SK-N-SH (cell line): ENCODE data around the gene PLEKHA4. TPM values are rescaled to one million over a fixed set of nuclear protein-coding genes. Genes with fewer than 3 reads are reported as not detected.

ENCODE experiments used
- CTCF ChIA-PET: fragments of 300-600, 350-600 bp; formaldehyde crosslinking; extraction: SDS; loops from one replicate; lab custom pipeline; 2021; lab: Yijun Ruan, JAX
- POLR2A ChIA-PET: fragments of 350-600 bp; sonication (Branson Sonifier 250); formaldehyde crosslinking; extraction: SDS; loops from one replicate; lab custom pipeline; 2020; ENCODE audit warnings: antibody characterized with exemption, inconsistent platforms; lab: Yijun Ruan, JAX
- DNase-seq: peaks from one replicate; pipeline ENCODE4 v3.0.0; 2012
- H2AFZ ChIP-seq: fragments of 200-600 bp; sonication (generic); 2 replicates; pipeline ENCODE4 v1.8.1; 2016; ENCODE audit warnings: antibody characterized with exemption, mild to moderate bottlenecking, low read depth
- H3F3A ChIP-seq: fragments of 200-600 bp; sonication (generic); replicated peaks from 2 replicates; pipeline ENCODE3; 2016; ENCODE audit warnings: antibody characterized with exemption, mild to moderate bottlenecking; ENCODE audit not compliant: insufficient read depth
- H3K27ac ChIP-seq, 2 experiments: fragments of 200-500 bp in 1 of 2; fragments of 200-600 bp in 1 of 2; sonication (Bioruptor generic) in 1 of 2; sonication (generic), shearing (Covaris generic) in 1 of 2; 2 replicates each; pipeline versions ENCODE4 v1.5.1 to v1.6.1; 2014 to 2016; ENCODE audit warnings: low read depth in 2 of 2, inconsistent platforms in 1 of 2, low read length in 1 of 2, mild to moderate bottlenecking in 1 of 2, mixed read lengths in 1 of 2
- H3K27me3 ChIP-seq: fragments of 200-600 bp; sonication (generic), shearing (Covaris generic); 2 replicates; pipeline ENCODE4 v1.6.1; 2016; ENCODE audit warnings: mixed run types; ENCODE audit not compliant: insufficient read depth
- H3K36me3 ChIP-seq, 2 experiments: fragments of 200-500 bp in 1 of 2; fragments of 200-600 bp in 1 of 2; sonication (Bioruptor generic) in 1 of 2; sonication (generic) in 1 of 2; replicated peaks in 1 of 2; 2 replicates each; pipeline versions ENCODE3 to v1.5.1; 2014 to 2016; ENCODE audit warnings: low read length in 1 of 2, mild to moderate bottlenecking in 1 of 2; ENCODE audit not compliant: insufficient read depth in 2 of 2, control insufficient read depth in 1 of 2
- H3K4me1 ChIP-seq, 2 experiments: fragments of 200-500 bp in 1 of 2; fragments of 200-600 bp in 1 of 2; sonication (Bioruptor generic) in 1 of 2; sonication (generic), shearing (Covaris generic) in 1 of 2; 2 replicates each; pipeline versions ENCODE4 v1.5.1 to v1.6.1; 2014 to 2016; ENCODE audit warnings: low read depth in 1 of 2, low read length in 1 of 2, mixed run types in 1 of 2; ENCODE audit not compliant: insufficient read depth in 2 of 2, control insufficient read depth in 1 of 2
- H3K4me2 ChIP-seq: fragments of 200-600 bp; sonication (generic), shearing (Covaris generic); 2 replicates; pipeline ENCODE4 v1.6.1; 2017; ENCODE audit warnings: mixed run types
- H3K4me3 ChIP-seq, 2 experiments: fragments of 200-500 bp in 1 of 2; fragments of 200-600 bp in 1 of 2; sonication (Bioruptor generic) in 1 of 2; sonication (generic), shearing (Covaris generic) in 1 of 2; 2 replicates each; pipeline versions ENCODE4 v1.5.1 to v1.8.1; 2014 to 2016; ENCODE audit warnings: low read depth in 2 of 2, inconsistent platforms in 1 of 2, low read length in 1 of 2, mild to moderate bottlenecking in 1 of 2, mixed read lengths in 1 of 2, moderate library complexity in 1 of 2
- H3K79me2 ChIP-seq: fragments of 200-600 bp; sonication (generic); 2 replicates; pipeline ENCODE4 v1.8.1; 2017; ENCODE audit warnings: mild to moderate bottlenecking; ENCODE audit not compliant: insufficient read depth
- H3K9ac ChIP-seq: fragments of 200-600 bp; sonication (generic); 2 replicates; pipeline ENCODE4 v1.6.1; 2017; ENCODE audit warnings: mixed run types
- H3K9me2 ChIP-seq: fragments of 200-600 bp; sonication (generic); 2 replicates; pipeline ENCODE4 v1.6.1; 2017; ENCODE audit warnings: mixed run types
- H3K9me3 ChIP-seq: fragments of 200-600 bp; sonication (generic); 2 replicates; pipeline ENCODE4 v1.6.1; 2017; ENCODE audit warnings: mixed run types, mild to moderate bottlenecking, moderate library complexity
- H4K20me1 ChIP-seq: fragments of 200-600 bp; sonication (generic); 2 replicates; pipeline ENCODE4 v1.6.1; 2017; ENCODE audit warnings: mild to moderate bottlenecking, mixed run types; ENCODE audit not compliant: insufficient read depth
- CHD2 ChIP-seq: fragments of 150-350 bp; IDR thresholded peaks from 2 replicates; pipeline ENCODE4 v1.6.1; 2018; ENCODE audit warnings: low read length; ENCODE audit not compliant: partially characterized antibody
- ELF1 ChIP-seq: IDR thresholded peaks from 2 replicates; pipeline ENCODE4 v1.4.0; 2012
- EP300 ChIP-seq, 2 experiments: IDR thresholded peaks; 2 replicates each; pipeline versions ENCODE4 v1.4.0 to v1.6.1; 2012; ENCODE audit warnings: borderline replicate concordance in 1 of 2, low read depth in 1 of 2, low read length in 1 of 2
- FOXJ3 ChIP-seq: sonication (generic); formaldehyde crosslinking; IDR thresholded peaks from 2 replicates; pipeline ENCODE4 v1.5.1; 2020; ENCODE audit warnings: mild to moderate bottlenecking, missing genetic modification reagents
- FOXM1 ChIP-seq: IDR thresholded peaks from 2 replicates; pipeline ENCODE4 v1.4.0; 2012; ENCODE audit warnings: low read depth, mild to moderate bottlenecking
- GABPA ChIP-seq: IDR thresholded peaks from 2 replicates; pipeline ENCODE4 v1.4.0; 2012; ENCODE audit warnings: low read depth, mild to moderate bottlenecking
- GATA2 ChIP-seq: sonication (generic); formaldehyde crosslinking; IDR thresholded peaks from 2 replicates; pipeline ENCODE4 v1.5.0; 2020; ENCODE audit warnings: mild to moderate bottlenecking, missing genetic modification reagents
- JUND ChIP-seq: IDR thresholded peaks from 2 replicates; pipeline ENCODE4 v1.4.0; 2012
- MXI1 ChIP-seq: IDR thresholded peaks from 2 replicates; pipeline ENCODE4 v1.6.1; 2012; ENCODE audit warnings: mild to moderate bottlenecking, low read depth, low read length, improper control_type of control experiment
- NFIC ChIP-seq: IDR thresholded peaks from 2 replicates; pipeline ENCODE4 v1.4.0; 2012; ENCODE audit warnings: borderline replicate concordance
- NRF1 ChIP-seq: IDR thresholded peaks from 2 replicates; pipeline ENCODE4 v1.6.1; 2012; ENCODE audit warnings: low read depth, mild to moderate bottlenecking, low read length
- PBX3 ChIP-seq: IDR thresholded peaks from 2 replicates; pipeline ENCODE4; 2012
- POLR2AphosphoS5 ChIP-seq: IDR thresholded peaks from 2 replicates; pipeline ENCODE4 v1.6.1; 2012; ENCODE audit warnings: low read depth, low read length
- RAD21 ChIP-seq: IDR thresholded peaks from 2 replicates; pipeline ENCODE4 v1.6.1; 2012; ENCODE audit warnings: mild to moderate bottlenecking, low read length
- RCOR1 ChIP-seq: fragments of 150-350 bp; IDR thresholded peaks from 2 replicates; pipeline ENCODE4 v1.6.1; 2017; ENCODE audit warnings: antibody characterized with exemption, low read length
- RFX5 ChIP-seq: IDR thresholded peaks from 2 replicates; pipeline ENCODE4 v1.6.1; 2012; ENCODE audit warnings: mild to moderate bottlenecking, improper control_type of control experiment, low read length
- RXRA ChIP-seq: IDR thresholded peaks from 2 replicates; pipeline ENCODE4 v1.4.0; 2012; ENCODE audit warnings: low read depth, mild to moderate bottlenecking, borderline replicate concordance
- SIN3A ChIP-seq: IDR thresholded peaks from 2 replicates; pipeline ENCODE4 v1.6.1; 2012; ENCODE audit warnings: low read depth, mild to moderate bottlenecking, low read length, moderate library complexity, borderline replicate concordance
- SMC3 ChIP-seq: IDR thresholded peaks from 2 replicates; pipeline ENCODE4 v1.6.1; 2012; ENCODE audit warnings: low read depth, low read length, improper control_type of control experiment
- TCF12 ChIP-seq: IDR thresholded peaks from 2 replicates; pipeline ENCODE4 v1.4.0; 2012
- YY1 ChIP-seq: IDR thresholded peaks from 2 replicates; pipeline ENCODE4 v1.4.0; 2012; ENCODE audit warnings: low read depth, mild to moderate bottlenecking
- WGBS: methylation state at CpG from one replicate; pipeline ENCODE4 v1.1.6; 2017; ENCODE audit warnings: low lambda C conversion rate; 5-methylcytosine and 5-hydroxymethylcytosine counted together
- polyA plus RNA-seq, 3 experiments: library from polyadenylated mRNA; depleted of rRNA; stranded (reverse); fragments of >200 nt; gene quantifications; 2 replicates each; pipeline ENCODE4 v1.2.3, GENCODE V29; 2012
- TF ChIP-seq, protein P1 (sequence below): IDR thresholded peaks from 2 replicates; pipeline ENCODE4 v1.6.1; 2012; ENCODE audit warnings: mild to moderate bottlenecking, low read depth, low read length, moderate library complexity

PLEKHA4 gene
- polyA plus RNA-seq, 1 of the 3 experiments (the other 2 are of a cell fraction) = 5.6 TPM

GRCh38 chr19:48795685-48796070 is 72.7 kb downstream of the PLEKHA4 start:
- Histone ChIP-seq H3K27me3 (no peaks in the 10 kb centered on the region), H3K36me3 (no peaks in the 10 kb centered on the region), H3K4me3 (no peak overlapping the region), H3K4me1 (peaks cover 5% of the 10 kb centered on the region in 2 experiments; a peak in 1 of 4 replicates), H4K20me1 (no peaks in the 10 kb centered on the region), H3K9me2 (no peaks in the 10 kb centered on the region), H3K9ac (no peak overlapping the region), H3K4me2 (no peak overlapping the region), H2AFZ (peak overlapping the region; percentile 10; the same call in 1 of the 2 replicates), H3K9me3 (no peaks in the 10 kb centered on the region), H3K79me2 (no peaks in the 10 kb centered on the region), H3F3A (peaks cover 5% of the 10 kb centered on the region), H3K27ac (peak overlapping the region; percentile 12 to 56; a peak in 3 of 4 replicates)
- DNase-seq = no peak
- ChIA-PET CTCF (interaction anchor here (0.7 to 20.7 kb wide), 23 partner anchors 8 to 263 kb away, joined by 3 to 457 read pairs (median 6); partner anchors contain the start of genes CA11, FTL, HSD17B14 and IZUMO1), POLR2A (interaction anchor here (0.6 to 1.6 kb wide), 9 partner anchors 11 to 177 kb away, joined by 3 to 10 read pairs (median 4); partner anchors contain the start of genes BCAT2, RPL18 and SPHK2)
- 65% methylated on average over 2 of the region's 2 CpGs for whole genome bisulfite sequencing
- TF ChIP-seq FOXM1 = no peak
- TF ChIP-seq PBX3 = no peak; the same call in 1 of the 2 replicates
- TF ChIP-seq MXI1 = peak; percentile 10; the same call in 1 of the 2 replicates
- TF ChIP-seq SIN3A = no peak

GRCh38 chr19:48795055-48795684 is 73.2 kb downstream of the PLEKHA4 start:
- no peaks in the 10 kb centered on the region for H3K9me2 ChIP-seq
- ChIA-PET CTCF (interaction anchor here (0.7 to 20.7 kb wide), 23 partner anchors 8 to 263 kb away, joined by 3 to 457 read pairs (median 6); partner anchors contain the start of genes CA11, FTL, HSD17B14 and IZUMO1), POLR2A (interaction anchor here (0.7 to 1.6 kb wide), 8 partner anchors 12 to 176 kb away, joined by 3 to 10 read pairs (median 4); partner anchors contain the start of genes BCAT2, RPL18 and SPHK2)
- H3K9ac ChIP-seq = peak overlapping the region; percentile 59
- peak overlapping the region; percentile 56 to 70; a peak in 3 of 4 replicates for H3K27ac ChIP-seq
- H3K36me3 ChIP-seq = no peaks in the 10 kb centered on the region
- H4K20me1 ChIP-seq = no peaks in the 10 kb centered on the region
- peaks cover 5% of the 10 kb centered on the region in 2 experiments; a peak in 1 of 4 replicates for H3K4me1 ChIP-seq
- no peaks in the 10 kb centered on the region for H3K9me3 ChIP-seq
- no peaks in the 10 kb centered on the region for H3K79me2 ChIP-seq
- H2AFZ ChIP-seq = peak overlapping the region; percentile 64
- peaks cover 5% of the 10 kb centered on the region for H3F3A ChIP-seq
- WGBS = 4% methylated on average over 35 of the region's 38 CpGs
- H3K4me2 ChIP-seq = peak overlapping the region; percentile 77
- no peaks in the 10 kb centered on the region for H3K27me3 ChIP-seq
- peak overlapping the region; percentile 55 to 68 for H3K4me3 ChIP-seq
- DNase-seq = peak; percentile 96
- TF ChIP-seq JUND = no peak
- TF ChIP-seq SIN3A = peak; percentile 49; the same call in 1 of the 2 replicates
- TF ChIP-seq CHD2 = peak; percentile 96
- peak; percentile 52; the same call in 1 of the 2 replicates for TF ChIP-seq YY1
- TF ChIP-seq EP300 (IDR thresholded peaks at IDR 0.05; ENCODE audit: borderline replicate concordance in 1 of 2, low read depth in 1 of 2, low read length in 1 of 2) = no peak
- peak; percentile 74 for TF ChIP-seq RAD21
- TF ChIP-seq SMC3 = peak; percentile 87
- TF ChIP-seq GABPA = peak; percentile 61
- no peak for TF ChIP-seq FOXJ3 (CRISPR knock-in tag)
- no peak; the same call in 1 of the 2 replicates for TF ChIP-seq TCF12
- no peak for TF ChIP-seq NRF1
- TF ChIP-seq RXRA = no peak
- TF ChIP-seq NFIC = no peak
- TF ChIP-seq PBX3 = peak; percentile 18; the same call in 1 of the 2 replicates
- TF ChIP-seq POLR2AphosphoS5 = peak; percentile 57; the same call in 1 of the 2 replicates
- TF ChIP-seq GATA2 (CRISPR knock-in tag) = no peak
- no peak for TF ChIP-seq RFX5
- TF ChIP-seq, protein P1, sequence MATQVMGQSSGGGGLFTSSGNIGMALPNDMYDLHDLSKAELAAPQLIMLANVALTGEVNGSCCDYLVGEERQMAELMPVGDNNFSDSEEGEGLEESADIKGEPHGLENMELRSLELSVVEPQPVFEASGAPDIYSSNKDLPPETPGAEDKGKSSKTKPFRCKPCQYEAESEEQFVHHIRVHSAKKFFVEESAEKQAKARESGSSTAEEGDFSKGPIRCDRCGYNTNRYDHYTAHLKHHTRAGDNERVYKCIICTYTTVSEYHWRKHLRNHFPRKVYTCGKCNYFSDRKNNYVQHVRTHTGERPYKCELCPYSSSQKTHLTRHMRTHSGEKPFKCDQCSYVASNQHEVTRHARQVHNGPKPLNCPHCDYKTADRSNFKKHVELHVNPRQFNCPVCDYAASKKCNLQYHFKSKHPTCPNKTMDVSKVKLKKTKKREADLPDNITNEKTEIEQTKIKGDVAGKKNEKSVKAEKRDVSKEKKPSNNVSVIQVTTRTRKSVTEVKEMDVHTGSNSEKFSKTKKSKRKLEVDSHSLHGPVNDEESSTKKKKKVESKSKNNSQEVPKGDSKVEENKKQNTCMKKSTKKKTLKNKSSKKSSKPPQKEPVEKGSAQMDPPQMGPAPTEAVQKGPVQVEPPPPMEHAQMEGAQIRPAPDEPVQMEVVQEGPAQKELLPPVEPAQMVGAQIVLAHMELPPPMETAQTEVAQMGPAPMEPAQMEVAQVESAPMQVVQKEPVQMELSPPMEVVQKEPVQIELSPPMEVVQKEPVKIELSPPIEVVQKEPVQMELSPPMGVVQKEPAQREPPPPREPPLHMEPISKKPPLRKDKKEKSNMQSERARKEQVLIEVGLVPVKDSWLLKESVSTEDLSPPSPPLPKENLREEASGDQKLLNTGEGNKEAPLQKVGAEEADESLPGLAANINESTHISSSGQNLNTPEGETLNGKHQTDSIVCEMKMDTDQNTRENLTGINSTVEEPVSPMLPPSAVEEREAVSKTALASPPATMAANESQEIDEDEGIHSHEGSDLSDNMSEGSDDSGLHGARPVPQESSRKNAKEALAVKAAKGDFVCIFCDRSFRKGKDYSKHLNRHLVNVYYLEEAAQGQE = no peak
- peak; percentile 92 for TF ChIP-seq ELF1
- TF ChIP-seq RCOR1 = no peak
